Measurements from ENCODE around the gene PTMS.
"Not testable (repeated sequence)": the region's sequence is repeated elsewhere in the genome, so short reads cannot be mapped to it uniquely, and the experiment has no call there.

The PTMS gene, protein sequence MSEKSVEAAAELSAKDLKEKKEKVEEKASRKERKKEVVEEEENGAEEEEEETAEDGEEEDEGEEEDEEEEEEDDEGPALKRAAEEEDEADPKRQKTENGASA

DNA sequence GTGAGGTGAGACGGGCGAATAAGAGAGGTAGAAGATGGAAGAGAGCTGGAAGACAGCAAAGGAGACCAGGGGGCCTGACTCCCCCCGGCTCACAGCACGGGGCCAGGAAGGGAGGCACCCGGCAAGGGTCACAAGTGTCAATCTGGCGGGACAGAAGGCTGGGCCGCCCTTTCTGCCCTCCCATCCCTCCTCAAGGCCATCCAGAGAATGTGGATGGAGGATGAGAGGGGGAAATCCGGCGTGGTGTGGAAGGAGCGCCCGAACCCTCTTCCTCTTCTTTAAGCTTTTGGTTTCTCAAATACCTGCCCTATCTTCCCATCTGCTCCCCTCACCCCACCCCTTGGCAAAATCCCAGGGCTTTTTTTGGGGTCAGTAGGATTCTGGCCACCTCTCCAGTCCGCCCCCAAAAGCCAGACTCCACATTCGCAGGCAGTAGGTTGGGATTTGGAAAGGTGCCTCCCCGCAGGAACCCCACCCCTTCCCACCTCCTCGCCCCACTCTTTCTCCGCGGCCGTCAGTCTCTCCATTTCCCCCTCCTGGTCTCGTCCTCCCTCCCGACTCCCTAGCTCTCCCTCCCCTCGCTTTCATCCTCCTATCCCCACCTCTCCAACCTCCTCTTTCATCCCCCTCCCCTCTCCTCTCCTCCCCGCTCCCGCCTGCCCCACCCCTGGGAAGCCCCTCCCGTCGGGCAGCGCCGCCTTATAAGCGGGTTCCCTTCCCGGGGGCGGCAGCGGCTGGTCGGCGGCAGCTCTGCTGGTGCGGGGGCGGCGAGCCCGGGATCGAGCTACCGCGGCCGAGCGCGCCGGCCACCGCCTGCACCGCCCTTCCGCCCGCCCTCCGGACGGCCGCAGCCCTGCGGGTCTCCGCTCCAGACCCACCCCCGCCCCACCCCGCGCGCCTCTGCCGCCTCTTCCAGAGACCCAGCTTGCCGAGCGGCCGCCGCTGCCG lies at the start of gene PTMS:
Gene PTMS (plus strand): TSS at position 730 of the 948 bp plus-strand sequence. CDS start 343 bp downstream, outside the sequence.
- DNase-seq: no peak

DNA sequence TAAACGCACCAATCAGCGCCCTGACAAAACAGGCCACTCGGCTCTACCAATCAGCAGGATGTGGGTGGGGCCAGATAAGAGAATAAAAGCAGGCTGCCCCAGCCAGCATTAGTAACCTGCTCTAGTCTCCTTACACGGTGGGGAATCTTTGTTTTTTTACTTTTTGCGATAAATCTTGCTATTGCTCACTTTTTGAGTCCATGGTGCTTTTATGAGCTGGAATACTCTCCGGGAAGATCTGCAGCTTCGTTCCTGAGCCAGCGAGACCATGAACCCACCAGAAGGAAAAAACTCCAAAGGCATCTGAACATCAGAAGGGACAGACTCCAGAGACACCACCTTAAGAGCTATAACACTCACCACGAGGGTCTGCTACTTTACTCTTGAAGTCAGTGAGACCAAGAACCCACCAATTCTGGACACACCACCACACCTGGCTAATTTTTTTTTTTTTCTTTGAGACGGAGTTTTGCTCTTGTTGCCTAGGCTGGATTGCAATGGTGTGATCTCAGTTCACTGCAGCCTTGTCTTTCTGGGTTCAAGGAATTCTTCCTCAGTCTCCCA lies 49.2 kb upstream of the PTMS start:
- no peak for DNase-seq

DNA sequence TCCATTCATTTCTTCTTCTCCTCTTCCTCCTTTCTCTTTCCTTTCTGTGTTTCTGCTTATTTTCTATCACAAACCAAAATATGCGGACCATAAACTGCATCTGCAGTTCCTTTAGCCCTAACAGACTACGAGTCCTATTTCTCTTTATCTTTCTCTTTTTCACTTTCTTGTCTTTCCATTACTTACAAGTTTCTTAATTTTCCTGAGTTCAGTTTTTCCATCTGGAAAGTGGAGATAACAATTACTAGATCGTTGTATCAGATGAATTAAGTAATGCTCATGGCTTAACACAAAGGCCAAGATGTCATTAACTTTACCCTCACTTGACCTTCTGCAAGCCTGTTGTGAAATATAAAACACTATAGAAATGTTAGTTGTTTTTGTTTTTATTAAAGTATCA lies 43.3 kb upstream of the PTMS start:
- no peak for DNase-seq

DNA sequence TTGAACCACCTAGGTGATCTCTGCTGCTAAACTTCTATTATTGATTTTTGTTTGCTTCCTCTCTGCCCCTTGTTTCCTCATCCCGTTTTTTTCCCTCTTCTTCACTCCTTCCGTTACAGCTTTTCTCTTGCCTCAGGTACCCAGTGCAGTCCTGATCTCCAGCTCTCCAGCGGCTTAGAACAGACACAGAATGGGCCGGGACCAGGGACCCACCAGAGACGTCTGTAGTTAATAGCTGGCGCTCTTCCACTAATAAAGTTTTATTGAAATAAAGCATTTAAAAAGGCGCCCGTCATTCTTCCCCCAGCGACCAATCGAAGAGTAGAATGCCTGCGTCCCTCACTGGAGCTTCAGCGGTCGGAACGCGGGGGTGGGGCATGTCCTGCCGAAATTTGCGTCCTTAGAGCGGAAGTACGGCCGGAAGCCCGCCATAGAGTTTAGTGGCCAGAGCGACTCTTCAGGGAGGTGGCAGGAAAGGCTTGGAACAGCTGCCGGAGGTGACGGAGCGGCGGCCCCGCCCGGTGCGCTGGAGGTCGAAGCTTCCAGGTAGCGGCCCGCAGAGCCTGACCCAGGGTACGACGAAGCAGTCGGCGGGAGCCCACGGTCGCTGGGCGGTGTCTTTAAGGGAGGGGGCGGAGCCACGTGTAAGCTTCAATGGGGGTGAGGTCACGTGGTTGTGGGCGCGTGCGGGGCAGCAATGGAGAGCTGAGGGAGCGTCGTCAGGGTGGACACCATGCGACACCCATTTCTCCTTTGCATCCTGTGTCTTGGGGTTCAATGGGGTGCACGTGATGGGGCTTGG lies 42.4 kb upstream of the PTMS start, which contains the start of gene COPS7A:
Gene COPS7A (plus strand): TSS at position 440 of the 802 bp plus-strand sequence. CDS start 611 bp downstream, outside the sequence.
- peak; percentile 89 to 94 for DNase-seq

DNA sequence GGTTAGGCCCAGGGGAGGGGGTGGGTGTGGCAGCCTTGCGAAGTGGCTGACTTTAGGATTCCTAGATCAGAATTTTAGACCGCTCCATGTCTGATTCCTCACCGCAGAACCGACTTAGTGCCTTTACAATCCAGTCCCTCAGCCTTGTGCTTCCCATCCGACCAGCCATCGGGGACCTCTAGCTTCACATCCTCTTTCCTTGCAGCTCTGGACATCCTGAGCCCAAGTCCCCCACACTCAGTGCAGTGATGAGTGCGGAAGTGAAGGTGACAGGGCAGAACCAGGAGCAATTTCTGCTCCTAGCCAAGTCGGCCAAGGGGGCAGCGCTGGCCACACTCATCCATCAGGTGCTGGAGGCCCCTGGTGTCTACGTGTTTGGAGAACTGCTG lies 41.8 kb upstream of the PTMS start:
- DNase-seq: no peak

DNA sequence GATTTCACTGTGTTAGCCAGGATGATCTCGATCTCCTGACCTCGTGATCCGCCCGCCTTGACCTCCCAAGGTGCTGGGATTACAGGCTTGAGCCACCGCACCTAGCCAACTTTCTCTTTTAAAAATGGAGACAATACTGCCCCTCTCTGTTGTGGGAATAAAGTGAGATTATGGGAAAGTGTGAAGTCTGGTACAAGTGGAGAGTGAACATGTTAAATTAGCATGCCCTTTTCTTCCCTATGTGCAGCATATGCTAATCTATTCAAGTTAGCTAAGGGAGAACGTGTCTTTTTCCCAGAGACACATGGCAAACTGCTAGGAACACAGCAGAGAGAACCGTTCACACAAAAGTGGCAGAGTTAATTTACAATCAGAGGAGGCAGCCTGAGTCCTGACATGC lies 40.8 kb upstream of the PTMS start:
- no peak for DNase-seq

DNA sequence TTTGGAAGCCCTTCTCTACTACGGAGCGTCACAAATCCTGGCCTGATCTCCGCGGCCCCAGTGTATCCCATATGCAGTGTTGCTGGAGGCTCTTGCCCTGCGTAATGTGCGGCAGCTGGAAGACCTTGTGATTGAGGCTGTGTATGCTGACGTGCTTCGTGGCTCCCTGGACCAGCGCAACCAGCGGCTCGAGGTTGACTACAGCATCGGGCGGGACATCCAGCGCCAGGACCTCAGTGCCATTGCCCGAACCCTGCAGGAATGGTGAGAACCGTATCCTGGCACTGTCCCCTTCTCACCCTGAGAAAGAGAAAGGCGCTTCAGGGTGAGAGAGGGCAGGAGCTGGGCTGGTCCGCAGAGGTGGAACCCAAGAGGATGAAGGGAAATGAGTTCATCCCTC lies 37.0 kb upstream of the PTMS start:
- no peak for DNase-seq

DNA sequence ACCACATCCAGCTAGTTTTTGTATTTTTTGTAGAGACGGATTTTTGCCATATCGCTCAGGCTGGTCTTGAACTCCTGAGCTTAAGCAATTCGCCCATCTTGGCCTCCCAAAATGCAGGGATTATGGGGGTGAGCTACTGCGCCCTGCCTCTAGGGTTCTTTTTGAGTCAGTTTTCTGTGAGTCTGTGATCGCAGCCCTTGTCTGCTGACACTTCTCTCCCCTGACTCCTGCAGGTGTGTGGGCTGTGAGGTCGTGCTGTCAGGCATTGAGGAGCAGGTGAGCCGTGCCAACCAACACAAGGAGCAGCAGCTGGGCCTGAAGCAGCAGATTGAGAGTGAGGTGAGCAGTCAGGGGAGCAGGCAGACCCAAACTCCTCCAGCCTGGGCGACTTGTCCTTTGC lies 36.0 kb upstream of the PTMS start:
- no peak for DNase-seq

DNA sequence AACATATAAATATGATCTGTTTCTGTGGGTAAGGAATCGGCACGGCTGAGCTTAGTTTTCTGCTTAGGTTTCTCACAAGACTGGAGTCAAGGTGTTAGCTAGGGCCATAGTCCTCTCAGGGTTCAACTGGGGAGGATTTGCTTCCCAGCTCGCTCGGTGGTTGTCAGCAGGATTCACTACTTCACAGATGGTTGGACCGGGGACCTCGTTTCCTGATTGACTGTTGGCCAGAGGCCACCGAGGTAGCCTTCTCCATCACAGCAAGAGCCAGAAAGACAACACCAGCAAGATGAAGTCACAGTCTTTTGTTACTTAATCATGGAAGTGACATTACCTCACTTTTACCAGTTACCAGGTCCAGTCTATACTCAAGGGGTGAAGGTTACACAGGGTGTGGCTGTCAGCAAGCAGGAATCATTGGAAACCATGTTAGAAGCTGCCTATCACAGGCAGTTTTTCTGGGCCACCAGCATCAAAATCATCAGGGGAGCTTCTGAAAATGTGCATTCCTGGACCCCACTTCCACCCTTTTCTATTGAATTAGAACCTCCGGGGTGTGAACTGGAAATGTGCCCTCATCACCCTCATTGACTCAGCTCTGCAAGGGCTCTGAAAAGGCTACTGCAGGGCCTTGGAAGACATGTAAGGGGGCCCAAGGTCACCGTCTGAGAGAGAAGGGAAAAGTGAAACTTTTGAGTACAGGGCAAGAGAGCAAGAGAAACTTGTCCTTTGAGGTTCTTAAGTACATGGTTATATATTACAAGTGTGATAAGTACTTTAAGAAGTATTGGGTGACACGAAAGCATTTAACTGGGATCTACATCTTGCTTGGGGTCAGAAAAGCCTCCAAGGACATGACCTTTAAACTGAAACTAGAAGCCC lies 31.4 kb upstream of the PTMS start:
- DNase-seq: no peak

DNA sequence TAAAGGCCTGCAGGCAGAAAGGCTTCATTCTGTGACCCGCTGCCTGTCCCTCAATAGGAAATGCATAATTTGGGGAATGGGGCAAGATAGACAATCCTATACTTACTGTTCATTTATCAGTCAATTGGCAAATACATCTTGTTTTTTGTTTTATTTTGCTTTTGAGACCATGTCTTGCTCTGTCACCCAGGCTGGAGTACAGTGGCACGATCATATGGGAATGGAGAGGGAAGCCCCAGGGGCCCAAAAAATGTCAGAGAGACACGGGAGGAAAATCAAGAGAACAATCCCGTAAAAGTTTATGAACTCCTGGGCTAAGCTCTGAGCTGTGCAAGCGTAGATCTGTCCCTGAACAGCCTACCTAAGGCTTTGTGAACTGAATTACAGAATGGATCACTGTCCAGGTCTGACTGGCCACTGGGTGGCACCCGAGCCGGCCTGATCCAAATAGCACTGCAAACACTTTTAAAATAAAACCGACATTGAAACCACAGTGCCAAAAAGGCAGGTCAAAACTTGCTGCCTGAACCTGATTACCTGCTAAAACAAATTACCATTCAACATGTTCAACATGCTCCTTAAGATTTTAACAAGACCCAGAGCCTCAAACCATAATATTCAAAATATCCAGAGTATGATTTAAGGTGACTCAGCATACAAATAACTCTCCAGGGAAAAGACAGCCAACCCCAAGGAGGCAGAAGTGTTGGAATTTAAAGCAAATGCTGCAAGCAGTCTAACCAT lies 30.5 kb upstream of the PTMS start:
- peak in 1 of 2 donors; percentile 30 for DNase-seq

DNA sequence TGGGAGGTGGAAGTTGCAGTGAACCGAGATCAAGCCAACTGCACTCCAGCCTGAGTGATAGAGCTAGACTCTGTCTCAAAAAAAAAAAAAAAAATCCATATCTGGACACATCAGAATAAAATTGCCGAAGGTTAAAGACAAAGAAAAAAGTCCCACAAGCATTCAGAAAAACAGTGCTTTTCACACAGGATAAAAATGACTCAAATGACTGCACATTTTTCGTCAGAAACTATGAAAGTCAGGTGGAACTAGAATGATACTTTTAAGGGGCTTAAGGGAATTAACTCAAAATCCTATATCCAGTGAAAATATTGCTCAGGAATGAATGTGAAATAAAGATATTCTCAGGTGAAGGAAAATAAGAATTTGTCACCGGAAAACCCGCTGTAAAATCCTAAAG lies 29.4 kb upstream of the PTMS start:
- DNase-seq: no peak

DNA sequence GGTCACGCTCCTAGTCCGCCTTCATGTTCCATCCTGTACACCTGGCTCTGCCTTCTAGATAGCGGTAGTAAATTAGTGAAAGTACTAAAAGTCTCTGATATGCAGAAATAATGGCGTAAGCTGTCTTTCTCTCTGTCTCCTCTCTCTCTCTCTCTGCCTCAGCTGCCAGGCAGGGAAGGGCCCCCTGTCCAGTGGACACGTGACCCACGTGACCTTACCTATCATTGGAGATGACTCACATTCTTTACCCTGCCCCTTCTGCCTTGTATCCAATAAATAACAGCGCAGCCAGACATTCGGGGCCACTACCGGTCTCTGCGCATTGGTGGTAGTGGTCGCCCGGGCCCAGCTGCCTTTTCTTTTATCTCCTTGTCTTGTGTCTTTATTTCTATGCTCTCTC lies 24.1 kb upstream of the PTMS start:
- not testable (repeated sequence) for DNase-seq

DNA sequence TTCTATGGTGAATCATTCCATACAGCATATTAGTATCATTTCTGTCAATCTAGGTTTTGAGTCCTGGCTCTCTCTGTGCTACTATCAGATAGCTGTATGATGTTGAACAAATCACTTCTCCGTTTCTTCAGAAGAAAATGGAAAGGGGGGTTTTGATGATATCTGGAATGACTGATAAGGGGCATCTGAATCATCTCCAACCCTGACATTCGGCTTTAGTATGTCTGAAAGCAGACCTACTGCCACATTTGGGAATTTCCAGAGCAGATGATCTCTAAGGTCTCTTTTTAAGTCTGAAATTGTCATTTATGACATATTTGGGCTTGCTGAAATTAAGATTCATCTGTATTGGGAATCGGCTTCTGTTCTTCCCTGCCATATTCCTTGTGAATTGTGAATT lies 23.3 kb upstream of the PTMS start:
- no peak for DNase-seq

DNA sequence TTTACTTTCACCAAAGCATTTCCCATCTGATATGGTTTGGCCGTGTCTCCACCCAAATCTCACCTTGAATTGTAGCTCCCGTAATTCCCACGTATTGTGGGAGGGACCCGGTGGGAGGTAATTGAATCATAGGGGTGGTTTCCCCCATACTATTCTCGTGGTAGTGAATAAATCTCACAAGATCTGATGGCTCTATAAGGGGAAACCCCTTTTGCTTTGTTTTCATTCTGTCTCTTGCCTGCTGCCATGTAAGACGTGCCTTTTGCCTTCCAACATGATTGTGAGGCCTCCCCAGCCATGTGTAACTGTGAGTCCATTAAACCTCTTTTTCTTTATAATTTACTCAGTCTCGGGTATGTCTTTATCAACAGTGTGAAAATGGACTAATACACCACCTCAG lies 22.9 kb upstream of the PTMS start:
- DNase-seq: not testable (repeated sequence)

DNA sequence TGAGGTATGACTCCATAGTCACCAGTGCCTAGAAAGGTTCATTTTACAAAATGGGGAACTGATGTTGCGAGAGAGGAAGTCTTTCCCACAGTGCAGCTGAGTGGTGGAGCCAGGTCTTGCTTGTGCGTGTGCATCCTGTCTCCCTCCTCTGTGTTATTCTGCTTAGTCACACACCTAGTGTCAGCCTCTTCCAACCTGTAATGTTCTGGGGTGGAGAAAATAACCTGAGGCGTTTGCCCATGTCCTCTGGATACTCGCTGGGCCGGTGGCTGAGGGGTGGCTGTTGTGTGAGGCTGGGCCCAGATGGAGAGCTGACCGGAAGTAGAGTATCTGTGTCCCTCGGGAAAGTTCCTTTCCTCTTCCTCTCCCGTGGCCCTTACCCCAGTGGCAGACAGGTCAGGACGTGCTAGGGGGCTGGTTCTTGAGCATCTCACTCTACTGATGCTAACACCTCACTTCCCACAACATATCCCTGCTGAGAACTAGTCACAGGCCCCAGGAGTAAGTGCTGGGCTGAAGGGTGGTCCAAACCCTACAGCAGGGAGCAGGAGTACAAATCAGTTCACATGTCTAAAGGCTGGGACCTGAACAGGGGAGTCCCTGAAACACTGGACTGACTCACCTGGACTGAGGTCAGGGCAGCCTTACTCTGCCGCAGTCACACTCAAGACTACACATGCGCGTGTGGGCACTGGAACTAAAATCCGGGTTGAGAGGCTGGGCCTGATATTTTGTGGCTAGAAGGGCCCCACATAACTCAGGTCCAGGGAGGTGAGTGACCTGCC lies 20.2 kb upstream of the PTMS start:
- DNase-seq: no peak

DNA sequence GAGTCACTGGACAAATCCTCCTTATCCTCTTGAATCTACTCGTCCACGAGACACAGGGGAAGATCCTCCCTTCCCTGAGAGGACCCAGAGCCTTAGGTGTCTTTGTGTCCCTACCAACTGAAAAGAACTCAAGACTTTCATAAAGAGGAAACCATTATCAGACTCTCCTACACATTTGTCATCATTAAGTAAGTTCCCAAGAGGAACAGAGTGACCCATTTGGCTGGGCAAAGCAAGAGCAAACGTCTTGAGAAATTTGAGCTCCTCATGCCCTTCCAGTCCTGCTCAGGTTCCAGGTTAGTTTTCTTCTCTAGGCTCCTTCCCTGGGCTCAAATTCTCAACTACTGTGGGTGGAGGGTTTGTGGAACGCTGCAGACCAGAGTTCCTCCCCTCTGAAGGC lies 18.9 kb upstream of the PTMS start:
- no peak for DNase-seq

DNA sequence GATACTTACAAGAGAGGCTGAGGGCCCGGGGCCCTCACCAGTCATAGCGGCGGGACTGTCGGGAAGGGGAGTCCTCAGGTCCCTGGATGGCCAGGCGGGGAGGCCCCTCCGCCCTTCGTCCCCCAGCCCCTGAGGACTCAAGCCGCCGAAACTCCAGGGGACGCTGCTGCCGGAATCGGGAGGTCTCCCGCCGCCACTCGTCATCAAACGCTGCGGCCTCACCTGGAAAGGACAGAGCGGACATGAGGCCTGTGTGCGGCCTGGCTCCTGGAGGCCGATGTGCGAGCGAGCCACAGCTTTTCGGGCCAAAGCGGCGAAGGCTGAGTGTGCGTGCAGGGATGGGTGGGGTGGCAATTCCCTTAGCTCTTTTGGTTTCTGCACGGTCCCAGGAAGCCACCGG lies 17.4 kb upstream of the PTMS start:
- DNase-seq: no peak

DNA sequence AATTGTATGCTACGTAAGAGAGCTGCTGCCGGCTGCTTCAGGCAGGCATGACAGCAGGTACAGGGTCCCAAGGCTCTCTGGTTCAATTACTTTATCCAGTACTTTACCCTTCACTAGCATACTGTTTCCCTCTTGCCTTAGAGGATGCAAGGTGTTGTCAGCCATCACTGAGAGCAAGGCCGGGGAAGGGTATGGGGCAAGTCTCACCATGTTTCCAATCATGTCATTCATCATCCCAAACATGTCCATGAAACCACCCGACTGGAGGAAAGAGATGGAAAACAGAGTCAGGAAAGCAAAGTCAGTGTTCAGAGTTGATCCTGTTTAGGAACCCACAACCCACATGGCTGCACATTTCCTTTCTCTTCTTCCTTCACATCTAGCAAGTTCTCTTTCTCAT lies 15.7 kb upstream of the PTMS start:
- no peak for DNase-seq

DNA sequence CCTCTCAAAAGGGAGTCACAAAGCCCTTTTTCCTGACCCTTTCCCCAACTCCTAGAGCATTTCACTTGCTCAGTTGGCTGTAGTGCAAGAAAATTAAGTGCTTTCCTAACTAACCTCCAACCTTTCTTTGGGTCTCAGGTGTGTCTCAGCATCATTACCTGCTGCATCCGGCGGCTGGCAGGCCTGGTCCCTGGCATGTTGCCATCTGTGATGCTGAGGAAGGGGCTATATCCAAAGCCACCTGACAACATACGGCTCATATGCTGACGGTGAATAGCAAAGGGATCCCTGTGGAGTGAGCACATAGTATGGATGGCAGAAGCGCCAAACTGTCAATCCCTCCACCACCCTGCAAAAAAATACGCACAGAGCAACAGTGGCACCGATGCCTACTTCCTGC lies 14.4 kb upstream of the PTMS start:
- no peak for DNase-seq

DNA sequence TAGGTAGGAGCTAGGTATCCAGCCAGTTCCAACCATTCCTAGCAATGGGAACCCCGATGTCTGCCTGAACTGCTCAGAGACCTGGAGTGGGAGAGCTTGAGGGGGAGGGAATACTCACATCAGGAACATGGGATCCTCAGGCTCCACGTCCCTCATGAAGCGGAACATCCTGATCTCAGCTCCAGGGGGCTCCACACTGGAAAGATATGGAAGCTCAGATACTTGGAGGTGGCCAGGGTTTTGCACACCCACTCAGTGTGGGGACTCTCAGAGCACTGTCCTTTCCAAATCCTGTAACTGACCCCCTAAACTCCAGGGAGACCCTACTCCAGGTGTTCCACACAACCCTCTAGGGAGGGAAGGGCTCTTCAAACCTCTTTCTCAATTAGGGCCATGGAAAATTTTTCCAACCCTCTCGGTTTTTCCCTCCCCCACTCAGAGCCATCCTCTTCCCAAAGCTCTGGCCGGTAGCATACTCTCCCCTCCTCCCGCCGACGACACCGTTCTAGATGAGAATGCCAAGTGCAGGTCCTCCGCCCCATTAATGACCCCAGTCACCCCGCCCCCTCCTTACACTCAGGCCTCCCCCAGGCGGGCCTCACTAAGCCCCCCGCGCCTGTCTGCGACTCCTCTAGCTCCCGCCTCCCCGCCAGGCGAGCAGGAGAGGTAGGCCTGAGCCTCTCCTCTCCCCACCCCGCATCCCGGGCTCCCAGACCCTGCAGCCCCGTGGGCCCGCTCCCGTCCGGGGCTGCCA lies 13.8 kb upstream of the PTMS start:
- DNase-seq: no peak
